NCI-H524 (cell line): Measurements from ENCODE around the gene PCSK5.

Experiments
- DNase-seq, 2 experiments: peaks; one replicate each; lab custom pipeline; 2025; lab: John Stamatoyannopoulos, UW

PCSK5 gene

DNA sequence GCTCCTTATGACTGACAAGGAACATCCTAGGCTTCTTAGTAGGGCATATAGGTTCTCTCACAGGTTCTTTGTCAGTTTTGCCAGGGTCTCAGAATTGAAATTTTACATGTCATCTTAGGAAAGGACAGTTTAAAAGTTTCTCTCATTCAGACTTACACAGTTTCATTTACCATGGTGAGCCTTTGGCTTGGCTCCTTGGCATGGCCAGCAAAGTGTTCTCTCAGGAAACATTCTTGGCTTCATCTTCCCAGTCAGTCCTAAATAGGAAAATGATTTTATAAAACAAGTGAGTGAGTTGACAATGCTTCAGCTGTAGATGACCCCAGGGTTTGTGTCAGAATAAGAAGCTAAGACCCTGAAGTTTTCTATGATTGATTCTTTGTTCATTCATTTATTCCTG, 191.6 kb downstream of the PCSK5 start:
- no peak for DNase-seq

- DNase-seq, result no peak
These were observed 195.1 kb downstream of the PCSK5 start for GRCh38 chr9:76085596-76085995.

GRCh38 chr9:76086539-76086938, 196.1 kb downstream of the PCSK5 start:
- no peak for DNase-seq

DNA sequence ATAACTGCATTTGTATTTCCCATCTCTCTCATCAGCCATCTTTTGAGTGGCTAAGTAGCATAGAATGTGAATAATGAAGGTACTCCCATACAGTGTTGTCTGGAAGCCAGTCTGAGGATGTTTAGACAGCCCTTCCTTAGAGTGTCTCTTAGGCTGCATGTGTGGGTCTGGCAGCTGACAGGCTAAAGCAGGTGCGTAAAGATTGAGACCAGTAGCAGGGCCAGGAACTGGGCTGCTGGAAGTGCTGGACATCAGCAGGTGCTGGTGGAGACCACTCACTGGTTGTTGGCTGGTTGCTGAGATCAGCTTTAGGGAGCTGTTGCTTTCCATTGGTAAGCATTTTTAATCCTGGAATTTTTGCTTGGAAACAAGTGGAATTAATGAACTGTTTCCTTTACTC, 197.5 kb downstream of the PCSK5 start:
- DNase-seq, result no peak

- no peak for DNase-seq
These were observed 199.9 kb downstream of the PCSK5 start for GRCh38 chr9:76090330-76090729.

DNA sequence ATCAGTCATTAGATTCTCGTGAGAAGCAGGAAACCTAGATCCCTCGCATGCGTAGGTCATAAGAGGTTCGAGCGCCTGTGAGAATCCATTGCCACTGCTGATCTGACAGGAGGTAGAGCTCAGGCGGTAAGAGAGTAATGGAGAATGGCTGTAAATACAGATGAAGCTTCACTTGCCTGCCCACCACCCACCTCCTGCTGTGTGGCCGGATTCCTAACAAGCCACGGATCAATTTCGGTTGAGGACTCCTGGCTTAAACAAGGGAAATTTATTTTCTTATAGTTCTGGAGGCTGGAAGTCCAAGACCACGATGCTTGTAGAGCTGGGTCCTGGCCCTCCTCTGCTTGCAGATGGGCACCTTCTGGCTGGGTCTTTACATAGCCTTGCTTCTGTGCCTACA, 200.4 kb downstream of the PCSK5 start:
- DNase-seq, result no peak

DNA sequence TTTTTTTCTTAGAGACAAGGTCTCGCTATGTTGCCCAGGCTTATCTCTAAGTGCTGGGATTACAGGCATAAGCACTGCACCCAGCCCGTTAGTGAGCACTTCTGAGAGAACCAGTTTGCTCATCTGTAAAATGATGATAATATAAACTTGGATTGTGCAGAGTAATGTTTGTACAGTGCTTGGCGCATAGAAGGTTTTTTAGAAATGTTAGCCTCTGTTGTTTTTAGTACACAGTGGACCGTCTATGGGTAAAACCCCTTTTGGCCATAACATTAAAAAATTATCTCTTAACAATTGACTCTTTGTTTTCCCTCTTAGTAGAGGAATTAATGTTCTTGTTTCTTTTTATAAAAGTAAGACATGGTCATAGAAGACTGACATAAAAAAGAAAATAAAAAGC, 202.1 kb downstream of the PCSK5 start:
- DNase-seq, result no peak

DNA sequence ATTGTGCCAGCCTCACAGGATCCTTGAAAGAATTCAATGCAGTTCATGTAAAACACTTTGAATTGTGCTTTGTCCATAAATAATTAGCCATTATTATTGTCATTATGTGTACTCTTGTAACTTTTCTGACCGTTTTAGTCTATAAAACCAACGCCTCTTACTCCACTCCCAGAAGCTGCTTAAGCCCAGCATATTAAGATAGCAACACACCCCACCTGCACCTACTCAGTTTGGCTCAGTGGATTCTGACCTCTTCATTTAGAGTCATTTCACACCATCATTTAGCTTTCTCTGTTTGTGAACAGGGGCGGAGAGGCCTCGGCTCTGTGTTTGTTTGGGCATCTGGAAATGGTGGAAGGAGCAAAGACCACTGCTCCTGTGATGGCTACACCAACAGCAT, 205.1 kb downstream of the PCSK5 start:
- DNase-seq, result no peak

DNA sequence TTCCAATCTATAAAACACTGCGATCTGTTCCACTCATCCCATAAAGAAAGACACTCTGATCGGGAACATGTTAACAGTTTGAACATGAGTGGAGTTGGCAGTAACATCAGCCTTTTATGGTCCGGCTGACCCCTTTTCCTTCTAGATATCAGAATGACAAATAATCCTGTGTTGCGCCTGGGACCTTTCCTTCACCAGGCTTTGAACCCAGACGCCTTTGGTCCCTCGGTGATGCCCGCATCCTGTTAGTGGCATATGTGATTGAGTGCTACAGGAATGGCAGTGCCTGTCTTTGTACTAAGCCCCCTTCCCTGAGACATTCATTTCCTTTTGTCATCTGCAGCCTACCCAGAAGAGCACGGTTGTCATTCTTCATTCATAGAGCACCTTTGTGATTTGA, 209.0 kb downstream of the PCSK5 start:
- no peak for DNase-seq

- DNase-seq, result no peak
These were observed 210.6 kb downstream of the PCSK5 start for GRCh38 chr9:76101075-76101474.

GRCh38 chr9:76101491-76101890, 211.0 kb downstream of the PCSK5 start:
- DNase-seq, result no peak

DNA sequence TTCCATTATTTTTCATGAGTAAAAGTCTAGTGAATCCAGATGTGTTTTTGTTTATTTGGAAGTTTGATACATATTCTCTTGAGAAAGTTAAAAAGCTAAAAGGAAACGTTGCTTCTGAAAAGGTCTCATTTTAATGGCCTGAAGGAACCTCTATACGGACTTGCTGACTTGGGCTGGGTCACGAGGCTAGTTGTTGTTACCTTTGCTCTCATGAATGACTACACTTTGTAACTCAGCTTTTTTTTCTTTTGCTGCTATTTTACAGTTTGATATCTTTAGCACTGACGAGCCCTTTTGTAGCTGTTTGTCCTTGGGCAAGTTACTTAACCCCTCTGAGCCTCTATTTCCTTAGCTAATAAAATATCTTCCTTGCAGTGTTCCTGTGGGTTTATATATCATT, 211.5 kb downstream of the PCSK5 start:
- DNase-seq, result no peak

DNA sequence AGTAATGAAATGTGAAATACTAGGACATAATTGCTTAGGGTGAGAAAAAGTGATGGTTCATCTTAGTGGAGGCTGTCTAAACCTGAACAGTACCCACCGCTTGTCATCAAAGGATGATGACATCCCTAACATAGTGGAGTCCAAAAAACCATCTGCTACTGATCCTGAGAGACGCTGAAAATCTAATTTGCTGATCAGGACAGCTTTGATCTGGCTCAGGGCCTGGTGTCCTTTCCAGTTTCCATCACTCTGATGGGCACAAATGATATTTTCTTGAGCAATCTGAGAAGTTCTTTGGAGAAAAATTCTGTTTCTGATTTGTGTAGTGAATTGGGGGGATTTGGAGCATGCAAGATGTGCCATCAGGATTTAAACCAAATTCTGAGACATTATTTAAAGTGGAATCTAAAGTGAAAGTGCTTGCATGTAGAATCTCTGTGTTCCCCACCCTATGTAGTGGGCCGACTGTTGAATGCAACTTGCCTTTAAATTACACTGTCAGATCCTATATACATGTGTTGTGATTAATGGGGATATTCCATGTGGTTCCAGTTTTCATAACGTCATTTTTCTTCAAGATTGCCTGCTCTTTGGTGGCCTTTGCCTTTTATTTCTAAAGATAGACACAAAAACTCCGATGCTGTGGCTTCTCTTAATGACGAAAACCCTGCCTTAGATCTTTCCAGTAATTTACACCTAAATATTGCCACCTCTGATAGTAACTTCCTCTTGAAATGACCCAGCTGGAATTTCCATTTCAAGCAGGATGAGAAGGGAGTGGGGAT, 213.2 kb downstream of the PCSK5 start:
- no peak for DNase-seq

GRCh38 chr9:76107482-76107881, 217.0 kb downstream of the PCSK5 start:
- no peak for DNase-seq

GRCh38 chr9:76109953-76110352, 219.5 kb downstream of the PCSK5 start:
- DNase-seq, result no peak

- DNase-seq, result no peak
These were observed 221.7 kb downstream of the PCSK5 start for GRCh38 chr9:76112151-76112550.

DNA sequence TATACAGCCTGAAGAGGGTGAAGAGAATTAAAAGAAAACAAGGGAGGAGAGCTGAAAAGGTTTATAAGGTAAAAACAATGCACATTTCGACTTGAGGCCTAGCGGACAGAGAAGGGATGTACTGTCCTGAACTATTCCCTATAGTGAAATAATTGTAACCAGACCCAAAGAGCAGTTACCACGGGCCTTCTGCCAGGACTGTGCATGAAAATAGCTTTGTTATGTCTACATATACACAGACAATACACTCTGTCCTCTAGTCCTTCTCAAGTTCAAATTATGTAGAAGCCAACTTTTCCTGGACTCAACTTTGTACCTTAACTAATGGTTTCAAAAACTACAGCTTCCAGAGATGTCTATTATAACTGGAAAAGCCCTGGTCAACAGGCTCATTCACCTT, 223.7 kb downstream of the PCSK5 start:
- no peak for DNase-seq

- DNase-seq, result no peak
These were observed 224.9 kb downstream of the PCSK5 start for GRCh38 chr9:76115396-76115795.

DNA sequence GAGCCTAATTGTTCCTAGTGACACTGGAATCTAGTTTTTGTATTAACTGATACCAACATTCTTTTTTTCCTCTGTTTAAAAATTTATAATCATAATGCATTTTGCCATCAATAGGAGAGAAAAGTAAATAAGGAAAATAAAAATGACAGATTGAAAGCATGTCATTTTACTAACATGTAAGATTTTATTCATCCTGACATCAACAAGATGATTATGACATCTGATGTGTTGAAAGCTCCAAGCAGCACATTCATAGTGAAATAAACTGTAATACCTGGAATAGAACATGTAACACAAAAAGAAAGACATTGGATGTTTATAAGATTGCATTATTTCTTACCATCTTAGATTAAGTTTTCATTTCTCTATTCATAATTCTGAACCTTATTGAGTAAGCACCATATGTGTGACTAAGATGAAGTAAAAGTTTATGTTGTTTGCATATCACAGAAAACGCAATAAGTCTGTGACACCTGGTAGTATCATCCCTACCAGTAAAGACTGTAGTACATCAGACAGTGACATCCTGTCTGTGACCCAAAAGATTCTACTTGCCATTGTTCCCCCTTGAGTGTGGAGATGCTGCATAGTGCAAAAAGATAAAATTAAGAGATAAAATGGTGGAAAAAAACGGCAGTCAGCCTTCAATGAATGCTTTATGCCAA, 225.6 kb downstream of the PCSK5 start:
- no peak for DNase-seq

DNA sequence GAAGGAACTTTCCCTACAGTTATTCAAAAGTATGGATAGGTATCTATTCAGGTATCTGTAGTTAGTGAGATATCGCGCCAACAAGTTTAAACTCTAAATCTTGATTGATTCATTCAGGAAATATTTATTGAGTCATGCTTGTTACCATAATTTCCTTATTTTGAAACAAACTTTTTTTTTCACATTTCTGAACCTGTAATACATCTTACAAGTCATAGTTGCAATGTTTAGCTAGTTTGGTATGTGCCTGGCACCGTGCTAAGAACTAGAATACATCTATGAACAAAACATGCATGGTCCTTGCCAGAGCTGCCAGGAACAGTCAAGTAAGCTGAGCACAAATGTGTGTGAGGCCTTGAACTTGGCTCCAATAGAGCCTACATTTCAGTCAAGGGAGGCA, 226.4 kb downstream of the PCSK5 start:
- DNase-seq, result no peak

- no peak for DNase-seq
These were observed 237.2 kb downstream of the PCSK5 start for GRCh38 chr9:76127637-76128036.

- no peak for DNase-seq
These were observed 245.4 kb downstream of the PCSK5 start for GRCh38 chr9:76135902-76136301.

DNA sequence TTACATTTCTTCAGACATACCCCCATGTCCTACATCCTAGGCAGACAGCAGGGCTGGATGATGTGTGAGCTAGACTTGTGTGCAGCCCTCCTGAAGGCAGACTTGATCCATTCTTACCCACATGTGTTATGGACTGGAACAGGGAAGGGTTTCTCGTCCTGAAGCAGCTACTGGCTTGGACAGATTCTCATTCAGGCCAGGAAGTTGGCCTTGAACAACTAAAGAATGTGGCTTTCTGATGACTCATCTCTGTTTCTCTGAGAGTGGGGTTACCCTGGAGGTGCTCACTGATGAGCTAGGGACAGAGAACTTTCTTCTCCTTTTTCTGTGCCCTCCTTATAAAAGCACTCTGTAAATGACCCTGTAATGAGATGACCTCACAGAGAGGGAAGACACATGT, 246.5 kb downstream of the PCSK5 start:
- no peak for DNase-seq

DNA sequence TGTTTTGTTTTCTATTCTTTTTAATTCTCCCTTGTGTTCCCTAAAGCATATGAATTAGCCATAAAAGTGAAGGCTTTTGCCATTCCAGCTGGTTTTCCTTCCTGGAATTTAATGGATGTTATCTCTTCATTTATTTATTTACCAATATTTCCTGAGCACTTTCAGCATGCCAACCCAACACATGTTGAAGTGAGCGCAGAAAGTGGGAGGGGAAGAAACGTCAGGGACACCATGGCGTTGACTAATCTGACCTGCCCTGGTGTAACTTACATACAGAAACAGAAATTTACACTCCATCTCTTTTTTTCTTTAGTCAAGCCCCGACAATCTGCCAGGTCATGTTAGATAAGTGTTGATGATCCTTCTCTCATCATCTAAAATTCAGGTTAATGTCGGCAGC, 247.5 kb downstream of the PCSK5 start:
- no peak for DNase-seq
